Measurements from ENCODE around the gene TBL2. TPM values are rescaled to one million over a fixed set of nuclear protein-coding genes. Genes with fewer than 3 reads are reported as not detected.
"Not testable (repeated sequence)": the region's sequence is repeated elsewhere in the genome, so short reads cannot be mapped to it uniquely, and the experiment has no call there.

TBL2 gene
- total RNA-seq, 4 donors from 2014 or later, result 19.1 to 52.5 (median 38.2) TPM

DNA sequence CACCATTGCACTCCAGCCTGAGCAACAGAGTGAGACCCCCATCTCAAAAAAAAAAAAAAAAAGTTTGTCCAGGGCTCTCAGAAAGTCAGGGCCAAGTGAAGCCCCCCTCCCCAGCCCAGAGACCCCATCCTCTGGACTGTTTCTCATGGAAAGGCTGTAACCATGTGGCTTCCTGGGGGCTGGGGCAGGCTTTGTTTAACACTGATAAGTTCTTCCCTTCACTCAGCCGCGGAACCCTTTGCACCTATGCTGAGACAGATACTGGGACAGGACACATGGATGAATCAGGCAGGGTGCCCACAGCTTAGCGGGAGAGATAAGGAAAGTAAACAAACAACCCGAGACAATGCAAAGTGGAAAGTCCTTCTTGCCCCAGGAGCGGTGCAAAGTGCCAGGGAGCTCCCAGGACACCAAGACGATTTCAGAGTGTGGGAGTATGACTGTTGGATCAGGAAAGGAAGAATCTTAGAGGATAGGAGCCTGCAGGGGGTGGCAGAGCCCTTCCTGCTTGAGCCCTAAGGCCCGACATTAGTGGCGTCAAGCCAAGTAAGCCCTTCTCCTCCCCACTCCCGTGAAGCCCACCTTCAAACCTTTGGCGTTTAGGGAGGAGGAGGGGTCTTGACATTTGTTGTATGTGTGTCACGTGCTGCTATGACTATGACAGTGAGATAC lies 34.4 kb upstream of the TBL2 start:
- no peak for DNase-seq (ENCODE audit: extremely low spot score)
- Histone ChIP-seq H3K27me3 (peaks cover 0 to 57% (median 2%) of the 10 kb centered on the region in 4 donors), H3K4me1 (peaks cover 0 to 9% (median 3%) of the 10 kb centered on the region in 4 donors), H3K9me3 (no peaks in the 10 kb centered on the region), H3K4me3 (no peak overlapping the region), H3K27ac (replicated peaks in 1 of 4) (peak overlapping the region in 2 of 4 donors; percentile 20 to 51), H3K36me3 (no peaks in the 10 kb centered on the region)
- no peak for TF ChIP-seq POLR2AphosphoS5 (IDR thresholded peaks at IDR 0.05)
- TF ChIP-seq, protein P1, sequence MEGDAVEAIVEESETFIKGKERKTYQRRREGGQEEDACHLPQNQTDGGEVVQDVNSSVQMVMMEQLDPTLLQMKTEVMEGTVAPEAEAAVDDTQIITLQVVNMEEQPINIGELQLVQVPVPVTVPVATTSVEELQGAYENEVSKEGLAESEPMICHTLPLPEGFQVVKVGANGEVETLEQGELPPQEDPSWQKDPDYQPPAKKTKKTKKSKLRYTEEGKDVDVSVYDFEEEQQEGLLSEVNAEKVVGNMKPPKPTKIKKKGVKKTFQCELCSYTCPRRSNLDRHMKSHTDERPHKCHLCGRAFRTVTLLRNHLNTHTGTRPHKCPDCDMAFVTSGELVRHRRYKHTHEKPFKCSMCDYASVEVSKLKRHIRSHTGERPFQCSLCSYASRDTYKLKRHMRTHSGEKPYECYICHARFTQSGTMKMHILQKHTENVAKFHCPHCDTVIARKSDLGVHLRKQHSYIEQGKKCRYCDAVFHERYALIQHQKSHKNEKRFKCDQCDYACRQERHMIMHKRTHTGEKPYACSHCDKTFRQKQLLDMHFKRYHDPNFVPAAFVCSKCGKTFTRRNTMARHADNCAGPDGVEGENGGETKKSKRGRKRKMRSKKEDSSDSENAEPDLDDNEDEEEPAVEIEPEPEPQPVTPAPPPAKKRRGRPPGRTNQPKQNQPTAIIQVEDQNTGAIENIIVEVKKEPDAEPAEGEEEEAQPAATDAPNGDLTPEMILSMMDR (IDR thresholded peaks at IDR 0.05), result no peak
- TF ChIP-seq POLR2A (IDR thresholded peaks at IDR 0.05; ENCODE audit: low read depth), result no peak
- no peak for TF ChIP-seq EP300 (IDR thresholded peaks at IDR 0.05)
- intact Hi-C loops (cut with DNase I), result no loop called here
- 20% methylated on average over 11 of the region's 11 CpGs for WGBS

DNA sequence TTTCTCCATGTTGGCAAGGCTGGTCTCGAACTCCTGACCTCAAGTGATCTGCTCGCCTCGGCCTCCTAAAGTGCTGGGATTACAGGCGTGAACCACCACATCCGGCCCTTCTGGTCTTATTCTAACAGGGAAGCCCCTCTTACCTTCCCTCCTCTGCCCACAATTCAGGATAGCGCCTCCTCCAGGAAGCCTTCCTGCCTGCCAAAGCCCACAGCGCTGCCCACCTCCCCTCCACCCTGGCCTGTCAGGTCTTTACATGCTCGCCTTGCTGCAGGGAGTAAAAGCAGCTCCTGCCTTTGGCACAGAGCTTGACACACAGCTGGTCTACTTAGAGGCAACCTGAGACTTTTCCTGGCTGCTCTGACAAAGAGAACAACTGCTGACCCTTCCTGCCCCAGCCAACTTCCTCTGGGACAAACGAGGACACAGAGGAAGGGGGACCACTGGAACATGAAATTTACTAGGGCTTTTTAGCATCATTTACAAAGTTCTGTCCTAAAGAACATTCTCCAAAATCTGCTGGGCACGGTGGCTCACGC lies 32.7 kb upstream of the TBL2 start:
- 78% methylated on average over 11 of the region's 11 CpGs for WGBS
- no peak overlapping the region for H3K4me3 ChIP-seq
- TF ChIP-seq, protein P1 (IDR thresholded peaks at IDR 0.05), result no peak
- TF ChIP-seq POLR2AphosphoS5 (IDR thresholded peaks at IDR 0.05) (no peak), POLR2A (IDR thresholded peaks at IDR 0.05; ENCODE audit: low read depth) (no peak), EP300 (IDR thresholded peaks at IDR 0.05) (no peak)
- H3K9me3 ChIP-seq, result no peaks in the 10 kb centered on the region
- no peak overlapping the region for H3K27ac ChIP-seq (replicated peaks in 1 of 4)
- peaks cover 3 to 17% (median 11%) of the 10 kb centered on the region in 4 donors for H3K4me1 ChIP-seq
- intact Hi-C loops (cut with DNase I), result no loop called here
- H3K27me3 ChIP-seq, result peaks cover 0 to 72% (median 3%) of the 10 kb centered on the region in 4 donors
- no peaks in the 10 kb centered on the region for H3K36me3 ChIP-seq
- DNase-seq (ENCODE audit: extremely low spot score), result no peak

GRCh38 chr7:73610105-73610504 lies 31.7 kb upstream of the TBL2 start:
- 76% methylated on average over 4 of the region's 4 CpGs for WGBS

DNA sequence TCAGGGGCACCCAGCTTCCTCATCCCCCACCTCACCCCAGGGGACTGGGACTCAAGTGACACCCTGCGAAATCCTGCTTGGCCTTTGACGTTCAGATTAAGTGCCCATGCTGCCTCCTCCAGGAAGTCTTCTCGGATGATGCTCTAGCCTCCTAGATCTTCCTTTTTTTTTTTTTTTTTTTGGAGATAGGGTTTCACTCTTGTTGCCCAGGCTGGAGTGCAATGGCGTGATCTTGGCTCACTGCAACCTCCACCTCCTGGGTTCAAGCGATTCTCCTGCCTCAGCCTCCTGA lies 29.3 kb upstream of the TBL2 start:
- not testable (repeated sequence) for H3K36me3 ChIP-seq

More at GRCh38 chr7:73610105-73610504, 31.7 kb upstream of the TBL2 start:
- H3K4me3 ChIP-seq, result no peak overlapping the region
- no peaks in the 10 kb centered on the region for H3K9me3 ChIP-seq
- no peak for DNase-seq (ENCODE audit: extremely low spot score)
- TF ChIP-seq, protein P1 (IDR thresholded peaks at IDR 0.05), result no peak
- TF ChIP-seq POLR2AphosphoS5 (IDR thresholded peaks at IDR 0.05), result no peak
- TF ChIP-seq POLR2A (IDR thresholded peaks at IDR 0.05; ENCODE audit: low read depth), result no peak
- TF ChIP-seq EP300 (IDR thresholded peaks at IDR 0.05), result no peak
- H3K4me1 ChIP-seq, result peaks cover 3 to 17% (median 11%) of the 10 kb centered on the region in 4 donors
- intact Hi-C loops (cut with DNase I), result no loop called here
- H3K36me3 ChIP-seq, result no peaks in the 10 kb centered on the region
- H3K27me3 ChIP-seq, result peaks cover 0 to 76% (median 3%) of the 10 kb centered on the region in 4 donors
- H3K27ac ChIP-seq (replicated peaks in 1 of 4), result no peak overlapping the region

GRCh38 chr7:73606801-73607691 lies 28.7 kb upstream of the TBL2 start:
- TF ChIP-seq, protein P1 (IDR thresholded peaks at IDR 0.05), result peak; percentile 90 to 96 (median 91)
- TF ChIP-seq EP300 (IDR thresholded peaks at IDR 0.05) (no peak), POLR2A (IDR thresholded peaks at IDR 0.05; ENCODE audit: low read depth) (no peak), POLR2AphosphoS5 (IDR thresholded peaks at IDR 0.05) (no peak)
- Histone ChIP-seq H3K4me1 (peaks cover 3 to 9% (median 7%) of the 10 kb centered on the region in 4 donors), H3K27ac (replicated peaks in 1 of 4) (no peak overlapping the region), H3K36me3 (no peaks in the 10 kb centered on the region), H3K9me3 (no peaks in the 10 kb centered on the region), H3K27me3 (peaks cover 0 to 62% (median 2%) of the 10 kb centered on the region in 4 donors), H3K4me3 (peak overlapping the region in 3 of 4 donors; percentile 19 to 37 (median 27))
- DNase-seq (ENCODE audit: extremely low spot score), result no peak
- 17% methylated on average over 8 of the region's 36 CpGs for WGBS
- intact Hi-C loops (cut with DNase I), result loop anchor here (1.0 to 2.0 kb wide), 2 partner anchors 60 to 118 kb away; partner anchors contain the start of gene VPS37D

More for the DNA sequence above, 29.3 kb upstream of the TBL2 start:
- not testable (repeated sequence) for H3K27ac ChIP-seq (replicated peaks in 1 of 4); DNase-seq (ENCODE audit: extremely low spot score); H3K4me1 ChIP-seq; H3K9me3 ChIP-seq; H3K4me3 ChIP-seq
- intact Hi-C loops (cut with DNase I), result loop anchor here (1.0 to 2.0 kb wide), 2 partner anchors 59 to 118 kb away; partner anchors contain the start of gene VPS37D
- WGBS, result 57% methylated on average over 5 of the region's 5 CpGs
- peaks cover 0 to 63% (median 2%) of the 10 kb centered on the region in 4 donors for H3K27me3 ChIP-seq
